HCT116 (cell line): Measurements from ENCODE around the gene CSNK1D. TPM values are rescaled to one million over a fixed set of nuclear protein-coding genes. Genes with fewer than 3 reads are reported as not detected.

Source experiments
- ATAC-seq: fragments of 200-7000 bp; cut with Tn5 transposase; 2 replicates; pipeline ENCODE4 v1.9.1; 2020; ENCODE audit warnings: mild to moderate bottlenecking, moderate library complexity
- BruUV-seq: library from RNA; stranded (reverse); fragments of 400-500 nt; replicated peaks from 2 replicates; lab custom pipeline; 2021; lab: Mats Ljungman, UMichigan
- CTCF ChIA-PET: fragments of 300-600 bp; sonication (Branson Sonifier 250); formaldehyde crosslinking; loops from one replicate; lab custom pipeline; 2021; ENCODE audit warnings: antibody characterized with exemption; lab: Charles Lee
- POLR2A ChIA-PET: fragments of 300-600, 350-600 bp; sonication (Branson Sonifier 250); formaldehyde crosslinking; loops from one replicate; lab custom pipeline; 2021; ENCODE audit warnings: antibody characterized with exemption; lab: Charles Lee
- RAD21 ChIA-PET, 2 experiments: fragments of 300-600 bp; sonication (Branson Sonifier 250); formaldehyde crosslinking; loops; one replicate each; lab custom pipeline; 2023; ENCODE audit warnings: low total read pairs in 2 of 2; ENCODE audit not compliant: uncharacterized antibody in 2 of 2, unreplicated experiment in 2 of 2, low non-redundant PET in 1 of 2; lab: Charles Lee
- DNase-seq: peaks from one replicate; pipeline ENCODE4 v3.0.0-alpha.2; 2010; ENCODE audit warnings: low read depth, low spot score
- H2AFZ ChIP-seq: fragments of 200-600 bp; shearing (Covaris generic), sonication (generic); 2 replicates; pipeline ENCODE4 v1.6.1; 2017; ENCODE audit warnings: low read depth, mixed run types, mixed read lengths, antibody characterized with exemption, low read length; ENCODE audit not compliant: poor library complexity, severe bottlenecking
- H3K27ac ChIP-seq: 2 replicates; pipeline ENCODE4 v1.5.1; 2012; ENCODE audit warnings: low read depth, low read length
- H3K27me3 ChIP-seq: fragments of 200-600 bp; sonication (generic); 2 replicates; pipeline ENCODE4 v1.6.1; 2016; ENCODE audit warnings: mixed run types, low read length, mixed read lengths; ENCODE audit not compliant: insufficient read depth
- H3K36me3 ChIP-seq, 2 experiments: fragments of 200-500 bp in 1 of 2; fragments of 200-600 bp in 1 of 2; sonication (Bioruptor generic) in 1 of 2; sonication (generic) in 1 of 2; 2 replicates each; pipeline versions ENCODE4 v1.5.1 to v1.6.1; 2014 to 2016; ENCODE audit warnings: low read length in 2 of 2, inconsistent platforms in 1 of 2, mixed read lengths in 1 of 2, mixed run types in 1 of 2; ENCODE audit not compliant: insufficient read depth in 2 of 2, control insufficient read depth in 1 of 2
- H3K4me1 ChIP-seq, 2 experiments: fragments of 200-600 bp in 1 of 2; sonication (generic) in 1 of 2; 2 replicates each; pipeline versions ENCODE4 v1.5.1 to v1.6.1; 2012 to 2017; ENCODE audit warnings: low read length in 2 of 2, inconsistent platforms in 1 of 2, mild to moderate bottlenecking in 1 of 2, mixed read lengths in 1 of 2, mixed run types in 1 of 2, moderate library complexity in 1 of 2; ENCODE audit not compliant: insufficient read depth in 2 of 2, control insufficient read depth in 1 of 2
- H3K4me2 ChIP-seq: fragments of 200-600 bp; sonication (generic); 2 replicates; pipeline ENCODE4 v1.6.1; 2017; ENCODE audit warnings: mixed run types, low read length, mixed read lengths
- H3K4me3 ChIP-seq, 2 experiments: fragments of 200-600 bp in 1 of 2; sonication (generic) in 1 of 2; replicated peaks in 1 of 2; 2 replicates each; pipeline ENCODE4 v1.5.1; 2011 to 2016; ENCODE audit warnings: low read length in 2 of 2, control low read depth in 1 of 2, low read depth in 1 of 2, mild to moderate bottlenecking in 1 of 2, mixed read lengths in 1 of 2, mixed run types in 1 of 2
- H3K79me2 ChIP-seq: fragments of 200-600 bp; sonication (generic); 2 replicates; pipeline ENCODE4 v1.6.1; 2017; ENCODE audit warnings: mild to moderate bottlenecking, mixed run types, low read length, moderate library complexity, mixed read lengths; ENCODE audit not compliant: insufficient read depth
- H3K9ac ChIP-seq: fragments of 200-600 bp; sonication (generic); 2 replicates; pipeline ENCODE4 v1.6.1; 2016; ENCODE audit warnings: low read length, mixed read lengths
- H3K9me2 ChIP-seq: fragments of 200-600 bp; sonication (generic), shearing (Covaris generic); 2 replicates; pipeline ENCODE4 v1.6.1; 2017; ENCODE audit warnings: mixed run types, mild to moderate bottlenecking, moderate library complexity; ENCODE audit not compliant: insufficient read depth
- H3K9me3 ChIP-seq, 2 experiments: fragments of 200-500 bp in 1 of 2; fragments of 200-600 bp in 1 of 2; sonication (Bioruptor generic) in 1 of 2; sonication (generic) in 1 of 2; 2 replicates each; pipeline ENCODE4 v1.6.1; 2014 to 2017; ENCODE audit warnings: low read length in 2 of 2, mixed read lengths in 2 of 2, inconsistent platforms in 1 of 2, low read depth in 1 of 2, mild to moderate bottlenecking in 1 of 2, mixed run types in 1 of 2, moderate library complexity in 1 of 2; ENCODE audit not compliant: control insufficient read depth in 1 of 2, insufficient read depth in 1 of 2
- H4K20me1 ChIP-seq: fragments of 200-600 bp; sonication (generic), shearing (Covaris generic); 2 replicates; pipeline ENCODE4 v1.6.1; 2017; ENCODE audit warnings: mixed run types, mild to moderate bottlenecking, moderate library complexity; ENCODE audit not compliant: insufficient read depth
- CEBPB ChIP-seq: IDR thresholded peaks from 2 replicates; pipeline ENCODE4 v1.6.1; 2012; ENCODE audit warnings: low read depth
- FOSL1 ChIP-seq: IDR thresholded peaks from 2 replicates; pipeline ENCODE4 v1.6.1; 2012; ENCODE audit warnings: low read depth
- SRF ChIP-seq: IDR thresholded peaks from 2 replicates; pipeline ENCODE4 v1.6.1; 2012; ENCODE audit warnings: low read depth
- ZBTB33 ChIP-seq: IDR thresholded peaks from 2 replicates; pipeline ENCODE4 v1.6.1; 2011; ENCODE audit warnings: mild to moderate bottlenecking, low read length, moderate library complexity; ENCODE audit not compliant: insufficient replicate concordance; ENCODE audit errors: extremely low read depth
- intact Hi-C: fragments of 100-400 bp; cut with micrococcal nuclease; formaldehyde crosslinking; loops from 2 replicates; pipeline ENCODE4 v1.10.0; 2022
- total RNA-seq: library from RNA; stranded (reverse); gene quantifications from one replicate; pipeline ENCODE4 v1.2.1, GENCODE V29; 2021; ENCODE audit not compliant: unreplicated experiment
- TF ChIP-seq, protein P1 (sequence below): IDR thresholded peaks from 2 replicates; pipeline ENCODE4 v1.6.1; 2012

The CSNK1D gene
- total RNA-seq, 1 experiment from 2014 or later, result 176 TPM

GRCh38 chr17:82283208-82283749 is 9.8 kb upstream of the CSNK1D start (continued):
- TF ChIP-seq, protein P1, sequence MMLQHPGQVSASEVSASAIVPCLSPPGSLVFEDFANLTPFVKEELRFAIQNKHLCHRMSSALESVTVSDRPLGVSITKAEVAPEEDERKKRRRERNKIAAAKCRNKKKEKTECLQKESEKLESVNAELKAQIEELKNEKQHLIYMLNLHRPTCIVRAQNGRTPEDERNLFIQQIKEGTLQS, result no peak
- no peak for TF ChIP-seq FOSL1
- no peak for TF ChIP-seq SRF
- TF ChIP-seq CEBPB, result no peak

DNA sequence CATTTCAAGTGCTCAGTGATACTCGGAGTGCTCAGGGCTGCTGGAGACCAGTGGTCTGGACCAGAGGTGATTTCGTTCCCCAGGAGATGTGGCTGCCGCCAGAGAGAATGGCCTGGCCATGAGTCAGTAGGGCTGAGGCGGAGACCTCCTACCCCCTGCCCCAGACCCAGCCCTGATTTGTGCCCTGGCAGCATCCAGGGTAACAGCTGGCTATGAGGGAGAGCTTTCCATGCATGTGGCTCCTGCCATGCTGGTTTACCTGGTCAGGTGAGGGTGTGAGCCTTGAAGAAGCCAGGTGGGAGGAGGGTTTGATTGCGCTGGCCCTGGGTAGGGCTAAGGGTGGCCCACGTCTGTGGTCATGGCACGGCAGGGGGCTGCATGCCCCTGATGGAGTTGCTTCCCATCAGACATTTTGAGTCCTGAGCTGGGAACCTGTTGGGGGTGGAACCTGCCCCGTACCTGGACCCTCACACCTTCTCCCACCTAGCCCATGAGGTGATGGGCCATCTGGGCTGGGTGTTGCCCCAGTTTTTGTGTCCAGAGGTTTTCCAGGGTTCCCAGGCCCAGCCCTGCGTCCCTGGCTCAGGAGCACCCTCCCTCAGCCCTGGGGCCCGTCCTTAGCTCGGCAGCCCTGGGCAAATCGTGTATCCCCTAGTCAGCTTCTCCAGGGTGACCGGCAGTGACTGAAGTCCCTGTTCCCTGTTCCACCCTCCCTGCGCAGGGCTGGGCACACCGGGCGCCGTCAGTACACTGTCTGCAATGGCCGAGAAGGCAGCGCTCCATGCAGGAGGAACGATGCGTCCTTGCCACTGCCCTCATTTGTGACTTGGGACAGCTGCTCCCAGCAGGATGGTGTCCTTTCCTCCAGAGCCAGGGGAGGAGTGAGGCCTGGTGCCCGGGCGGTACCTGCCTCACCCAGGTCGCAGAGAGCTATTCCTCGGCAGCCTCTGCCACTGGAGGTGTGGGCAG is 9.0 kb upstream of the CSNK1D start:
- ChIA-PET RAD21 (interaction anchor here in 1 of 2 experiments (0.6 kb wide), 1 partner anchor 9 kb away, joined by 7 read pairs; the partner anchor contains the start of gene CSNK1D), CTCF (interaction anchor here (0.6 to 1.3 kb wide), 2 partner anchors 16 to 36 kb away, joined by 3 read pairs; no protein-coding TSS in a partner anchor), POLR2A (interaction anchor here (0.8 to 4.8 kb wide), 7 partner anchors 9 to 77 kb away, joined by 3 to 35 read pairs (median 4); partner anchors contain the start of gene CSNK1D)
- BruUV-seq, result TSS peak; percentile 88
- H3K9me3 ChIP-seq, result no peaks in the 10 kb centered on the region
- H3K9ac ChIP-seq, result peak overlapping the region; percentile 45
- H3K9me2 ChIP-seq, result no peaks in the 10 kb centered on the region
- ATAC-seq, result no peak
- peaks cover 39 to 46% of the 10 kb centered on the region in 2 experiments for H3K4me1 ChIP-seq
- H3K4me2 ChIP-seq, result peak overlapping the region; percentile 69
- DNase-seq, result no peak
- intact Hi-C loops, result no loop called here
- H3K27me3 ChIP-seq, result no peaks in the 10 kb centered on the region
- peak overlapping the region; percentile 72 for H2AFZ ChIP-seq
- no peaks in the 10 kb centered on the region for H3K36me3 ChIP-seq
- no peaks in the 10 kb centered on the region for H3K79me2 ChIP-seq
- H4K20me1 ChIP-seq, result no peaks in the 10 kb centered on the region
- peak overlapping the region in 1 of 2 experiments; percentile 14; a peak in 1 of 4 replicates for H3K4me3 ChIP-seq
- H3K27ac ChIP-seq, result peak overlapping the region; percentile 59
- TF ChIP-seq ZBTB33, result no peak
